Measurements from ENCODE around the gene CDH22.

- TF ChIP-seq EGR1 (IDR thresholded peaks at IDR 0.05): no peak
- TF ChIP-seq RAD21 (IDR thresholded peaks at IDR 0.05; ENCODE audit: low read depth): no peak
- TF ChIP-seq, protein P1, sequence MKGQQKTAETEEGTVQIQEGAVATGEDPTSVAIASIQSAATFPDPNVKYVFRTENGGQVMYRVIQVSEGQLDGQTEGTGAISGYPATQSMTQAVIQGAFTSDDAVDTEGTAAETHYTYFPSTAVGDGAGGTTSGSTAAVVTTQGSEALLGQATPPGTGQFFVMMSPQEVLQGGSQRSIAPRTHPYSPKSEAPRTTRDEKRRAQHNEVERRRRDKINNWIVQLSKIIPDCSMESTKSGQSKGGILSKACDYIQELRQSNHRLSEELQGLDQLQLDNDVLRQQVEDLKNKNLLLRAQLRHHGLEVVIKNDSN (IDR thresholded peaks at IDR 0.05): no peak
- no peak for TF ChIP-seq YY1 (IDR thresholded peaks at IDR 0.05; ENCODE audit: low read depth)
- no peak for TF ChIP-seq EP300 (IDR thresholded peaks at IDR 0.05; ENCODE audit: borderline replicate concordance)
- no peak for TF ChIP-seq REST (IDR thresholded peaks at IDR 0.05; ENCODE audit: low read depth)
- no peak for TF ChIP-seq ZBTB7A (IDR thresholded peaks at IDR 0.05; ENCODE audit: low read depth)
- no peak for TF ChIP-seq CEBPB (IDR thresholded peaks at IDR 0.05)
- no peak for TF ChIP-seq TAF1 (IDR thresholded peaks at IDR 0.05; ENCODE audit: low read depth)
- no peak for TF ChIP-seq CREB1 (IDR thresholded peaks at IDR 0.05; ENCODE audit: low read depth)
- no peak for TF ChIP-seq NFIC (IDR thresholded peaks at IDR 0.05)
Observed at GRCh38 chr20:46219190-46219589, 89.1 kb downstream of the CDH22 start.
